HCT116 (cell line): Measurements from ENCODE around the gene FNDC7. TPM values are rescaled to one million over a fixed set of nuclear protein-coding genes. Genes with fewer than 3 reads are reported as not detected.

Experiments
- ATAC-seq: fragments of 200-7000 bp; cut with Tn5 transposase; 2 replicates; pipeline ENCODE4 v1.9.1; 2020; ENCODE audit warnings: mild to moderate bottlenecking, moderate library complexity
- BruUV-seq: library from RNA; stranded (reverse); fragments of 400-500 nt; replicated peaks from 2 replicates; lab custom pipeline; 2021; lab: Mats Ljungman, UMichigan
- CTCF ChIA-PET: fragments of 300-600 bp; sonication (Branson Sonifier 250); formaldehyde crosslinking; loops from one replicate; lab custom pipeline; 2021; ENCODE audit warnings: antibody characterized with exemption; lab: Charles Lee
- POLR2A ChIA-PET: fragments of 300-600, 350-600 bp; sonication (Branson Sonifier 250); formaldehyde crosslinking; loops from one replicate; lab custom pipeline; 2021; ENCODE audit warnings: antibody characterized with exemption; lab: Charles Lee
- RAD21 ChIA-PET, 2 experiments: fragments of 300-600 bp; sonication (Branson Sonifier 250); formaldehyde crosslinking; loops; one replicate each; lab custom pipeline; 2023; ENCODE audit warnings: low total read pairs in 2 of 2; ENCODE audit not compliant: uncharacterized antibody in 2 of 2, unreplicated experiment in 2 of 2, low non-redundant PET in 1 of 2; lab: Charles Lee
- DNase-seq: peaks from one replicate; pipeline ENCODE4 v3.0.0-alpha.2; 2010; ENCODE audit warnings: low read depth, low spot score
- H2AFZ ChIP-seq: fragments of 200-600 bp; shearing (Covaris generic), sonication (generic); 2 replicates; pipeline ENCODE4 v1.6.1; 2017; ENCODE audit warnings: low read depth, mixed run types, mixed read lengths, antibody characterized with exemption, low read length; ENCODE audit not compliant: poor library complexity, severe bottlenecking
- H3K27ac ChIP-seq: 2 replicates; pipeline ENCODE4 v1.5.1; 2012; ENCODE audit warnings: low read depth, low read length
- H3K27me3 ChIP-seq: fragments of 200-600 bp; sonication (generic); 2 replicates; pipeline ENCODE4 v1.6.1; 2016; ENCODE audit warnings: mixed run types, low read length, mixed read lengths; ENCODE audit not compliant: insufficient read depth
- H3K36me3 ChIP-seq, 2 experiments: fragments of 200-500 bp in 1 of 2; fragments of 200-600 bp in 1 of 2; sonication (Bioruptor generic) in 1 of 2; sonication (generic) in 1 of 2; 2 replicates each; pipeline versions ENCODE4 v1.5.1 to v1.6.1; 2014 to 2016; ENCODE audit warnings: low read length in 2 of 2, inconsistent platforms in 1 of 2, mixed read lengths in 1 of 2, mixed run types in 1 of 2; ENCODE audit not compliant: insufficient read depth in 2 of 2, control insufficient read depth in 1 of 2
- H3K4me1 ChIP-seq, 2 experiments: fragments of 200-600 bp in 1 of 2; sonication (generic) in 1 of 2; 2 replicates each; pipeline versions ENCODE4 v1.5.1 to v1.6.1; 2012 to 2017; ENCODE audit warnings: low read length in 2 of 2, inconsistent platforms in 1 of 2, mild to moderate bottlenecking in 1 of 2, mixed read lengths in 1 of 2, mixed run types in 1 of 2, moderate library complexity in 1 of 2; ENCODE audit not compliant: insufficient read depth in 2 of 2, control insufficient read depth in 1 of 2
- H3K4me2 ChIP-seq: fragments of 200-600 bp; sonication (generic); 2 replicates; pipeline ENCODE4 v1.6.1; 2017; ENCODE audit warnings: mixed run types, low read length, mixed read lengths
- H3K4me3 ChIP-seq, 2 experiments: fragments of 200-600 bp in 1 of 2; sonication (generic) in 1 of 2; replicated peaks in 1 of 2; 2 replicates each; pipeline ENCODE4 v1.5.1; 2011 to 2016; ENCODE audit warnings: low read length in 2 of 2, control low read depth in 1 of 2, low read depth in 1 of 2, mild to moderate bottlenecking in 1 of 2, mixed read lengths in 1 of 2, mixed run types in 1 of 2
- H3K79me2 ChIP-seq: fragments of 200-600 bp; sonication (generic); 2 replicates; pipeline ENCODE4 v1.6.1; 2017; ENCODE audit warnings: mild to moderate bottlenecking, mixed run types, low read length, moderate library complexity, mixed read lengths; ENCODE audit not compliant: insufficient read depth
- H3K9ac ChIP-seq: fragments of 200-600 bp; sonication (generic); 2 replicates; pipeline ENCODE4 v1.6.1; 2016; ENCODE audit warnings: low read length, mixed read lengths
- H3K9me2 ChIP-seq: fragments of 200-600 bp; sonication (generic), shearing (Covaris generic); 2 replicates; pipeline ENCODE4 v1.6.1; 2017; ENCODE audit warnings: mixed run types, mild to moderate bottlenecking, moderate library complexity; ENCODE audit not compliant: insufficient read depth
- H3K9me3 ChIP-seq, 2 experiments: fragments of 200-500 bp in 1 of 2; fragments of 200-600 bp in 1 of 2; sonication (Bioruptor generic) in 1 of 2; sonication (generic) in 1 of 2; 2 replicates each; pipeline ENCODE4 v1.6.1; 2014 to 2017; ENCODE audit warnings: low read length in 2 of 2, mixed read lengths in 2 of 2, inconsistent platforms in 1 of 2, low read depth in 1 of 2, mild to moderate bottlenecking in 1 of 2, mixed run types in 1 of 2, moderate library complexity in 1 of 2; ENCODE audit not compliant: control insufficient read depth in 1 of 2, insufficient read depth in 1 of 2
- H4K20me1 ChIP-seq: fragments of 200-600 bp; sonication (generic), shearing (Covaris generic); 2 replicates; pipeline ENCODE4 v1.6.1; 2017; ENCODE audit warnings: mixed run types, mild to moderate bottlenecking, moderate library complexity; ENCODE audit not compliant: insufficient read depth
- CBX3 ChIP-seq: IDR thresholded peaks from 2 replicates; pipeline ENCODE4 v1.6.1; 2012; ENCODE audit warnings: low read depth
- EGR1 ChIP-seq: IDR thresholded peaks from 2 replicates; pipeline ENCODE4 v1.6.1; 2012; ENCODE audit warnings: low read depth
- ELF1 ChIP-seq: IDR thresholded peaks from 2 replicates; pipeline ENCODE4 v1.6.1; 2012; ENCODE audit warnings: low read depth, borderline replicate concordance
- EZH2 ChIP-seq: fragments of 200-600 bp; sonication (generic); IDR thresholded peaks from 2 replicates; pipeline ENCODE4 v1.6.1; 2017; ENCODE audit warnings: antibody characterized with exemption, mixed run types
- EZH2phosphoT487 ChIP-seq: fragments of 200-600 bp; IDR thresholded peaks from 2 replicates; pipeline ENCODE4 v1.6.1; 2018; ENCODE audit warnings: antibody characterized with exemption, borderline replicate concordance
- FOSL1 ChIP-seq: IDR thresholded peaks from 2 replicates; pipeline ENCODE4 v1.6.1; 2012; ENCODE audit warnings: low read depth
- JUND ChIP-seq: IDR thresholded peaks from 2 replicates; pipeline ENCODE4 v1.6.1; 2012
- POLR2A ChIP-seq: IDR thresholded peaks from 2 replicates; pipeline ENCODE4 v1.7.0; 2011; ENCODE audit warnings: borderline replicate concordance; ENCODE audit not compliant: insufficient read depth, insufficient read length; ENCODE audit errors: extremely low read depth
- POLR2AphosphoS5 ChIP-seq: IDR thresholded peaks from 2 replicates; pipeline ENCODE4 v1.6.1; 2011; ENCODE audit warnings: mild to moderate bottlenecking, low read depth, low read length, moderate library complexity
- RAD21 ChIP-seq: IDR thresholded peaks from 2 replicates; pipeline ENCODE4 v1.6.1; 2012; ENCODE audit warnings: low read depth, mild to moderate bottlenecking
- SP1 ChIP-seq: IDR thresholded peaks from 2 replicates; pipeline ENCODE4 v1.6.1; 2012; ENCODE audit warnings: low read depth
- SRF ChIP-seq: IDR thresholded peaks from 2 replicates; pipeline ENCODE4 v1.6.1; 2012; ENCODE audit warnings: low read depth
- TCF7L2 ChIP-seq: IDR thresholded peaks from 2 replicates; pipeline ENCODE4 v1.7.0; 2011; ENCODE audit warnings: borderline replicate concordance, inconsistent platforms; ENCODE audit not compliant: insufficient read depth, insufficient read length; ENCODE audit errors: extremely low read depth
- YY1 ChIP-seq: IDR thresholded peaks from 2 replicates; pipeline ENCODE4 v1.6.1; 2011; ENCODE audit warnings: low read length, low read depth, moderate library complexity, mild to moderate bottlenecking; ENCODE audit not compliant: insufficient replicate concordance; ENCODE audit errors: extremely low read depth
- ZNF274 ChIP-seq: fragments of 200-500 bp; sonication (Bioruptor generic); IDR thresholded peaks from 2 replicates; pipeline ENCODE4 v1.6.1; 2014; ENCODE audit warnings: mild to moderate bottlenecking, low read depth, low read length, inconsistent platforms
- intact Hi-C: fragments of 100-400 bp; cut with micrococcal nuclease; formaldehyde crosslinking; loops from 2 replicates; pipeline ENCODE4 v1.10.0; 2022
- total RNA-seq: library from RNA; stranded (reverse); gene quantifications from one replicate; pipeline ENCODE4 v1.2.1, GENCODE V29; 2021; ENCODE audit not compliant: unreplicated experiment
- TF ChIP-seq, protein P1 (sequence below), 3 experiments: fragments of 200-600 bp in 1 of 3; sonication (generic) in 1 of 3; IDR thresholded peaks in 2 of 3; conservative IDR thresholded peaks in 1 of 3; 2 replicates each; pipeline ENCODE4 v1.5.1; 2012 to 2017; ENCODE audit warnings: low read depth in 2 of 3, low read length in 2 of 3, antibody characterized with exemption in 1 of 3, borderline replicate concordance in 1 of 3, control low read depth in 1 of 3, mild to moderate bottlenecking in 1 of 3, mixed read lengths in 1 of 3, mixed run types in 1 of 3, moderate library complexity in 1 of 3; ENCODE audit not compliant: insufficient read depth in 1 of 3
- TF ChIP-seq, protein P2 (sequence below): IDR thresholded peaks from 2 replicates; pipeline ENCODE4 v1.6.1; 2012
- TF ChIP-seq, protein P3 (sequence below): IDR thresholded peaks from 2 replicates; pipeline ENCODE4 v1.6.1; 2011; ENCODE audit warnings: mild to moderate bottlenecking, low read length, moderate library complexity; ENCODE audit not compliant: insufficient replicate concordance; ENCODE audit errors: extremely low read depth
- TF ChIP-seq, protein P4 (sequence below): IDR thresholded peaks from 2 replicates; pipeline ENCODE4 v1.6.1; 2012; ENCODE audit warnings: low read depth

The FNDC7 gene
- total RNA-seq, 1 experiment from 2014 or later = 0.10 TPM

DNA sequence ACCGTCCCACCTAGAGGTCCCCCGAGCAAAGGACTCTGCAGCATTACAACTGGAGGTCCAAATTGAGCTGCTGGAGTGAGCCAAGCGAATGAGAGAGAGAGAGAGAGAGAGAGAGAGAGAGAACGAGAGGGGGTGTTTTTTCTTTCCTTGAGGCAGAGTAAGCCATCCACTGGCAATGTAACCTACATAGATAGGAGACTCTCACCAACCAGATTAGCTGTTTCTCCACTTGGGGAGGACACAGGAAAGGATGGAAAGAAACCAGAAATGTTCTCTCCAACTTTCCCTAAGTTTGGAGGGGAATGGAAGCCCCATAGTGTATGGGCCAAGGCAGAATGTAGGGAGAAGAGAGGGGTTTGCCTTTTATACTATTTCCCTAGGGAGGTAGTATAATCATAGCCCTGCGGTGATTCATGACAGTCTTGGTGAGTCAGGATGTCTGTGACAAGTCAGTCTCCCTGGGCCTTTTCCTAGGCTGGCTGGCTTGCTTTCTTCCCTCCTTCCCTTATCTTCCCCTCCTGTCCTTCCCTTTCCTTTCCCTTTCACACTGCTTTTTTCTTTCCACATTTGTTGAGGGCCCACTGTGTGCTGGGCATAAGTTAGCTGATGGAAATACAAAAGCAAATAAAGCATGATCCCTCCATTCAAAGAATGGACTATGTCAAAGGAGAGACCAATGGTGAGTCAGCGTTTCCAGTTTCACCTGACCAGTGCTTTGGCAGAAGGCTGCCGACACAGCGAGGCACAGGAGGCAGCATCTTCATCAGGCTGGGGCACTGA is 7.1 kb downstream of the FNDC7 start:
- Histone ChIP-seq H3K9me3 (no peaks in the 10 kb centered on the region), H3K27ac (peak overlapping the region; percentile 11; the same call in 1 of the 2 replicates), H4K20me1 (no peaks in the 10 kb centered on the region), H2AFZ (peak overlapping the region; percentile 49), H3K79me2 (no peaks in the 10 kb centered on the region), H3K4me3 (peak overlapping the region in 1 of 2 experiments; percentile 39; a peak in 2 of 4 replicates), H3K4me1 (peaks cover 5 to 24% of the 10 kb centered on the region in 2 experiments), H3K9me2 (no peaks in the 10 kb centered on the region), H3K27me3 (no peaks in the 10 kb centered on the region), H3K9ac (peak overlapping the region; percentile 41), H3K4me2 (peak overlapping the region; percentile 75), H3K36me3 (no peaks in the 10 kb centered on the region)
- POLR2A ChIA-PET = no interaction called here
- RAD21 ChIA-PET = interaction anchor here in 1 of 2 experiments (0.8 kb wide), 1 partner anchor 27 kb away, joined by 3 read pairs; the partner anchor contains the start of gene STXBP3
- intact Hi-C loops = no loop called here
- no TSS peak for BruUV-seq
- CTCF ChIA-PET = no interaction called here
- peak; percentile 92 for ATAC-seq
- peak; percentile 65 for DNase-seq
- TF ChIP-seq JUND = peak; percentile 67
- no peak for TF ChIP-seq EZH2
- TF ChIP-seq SP1 = peak; percentile 59; the same call in 1 of the 2 replicates
- TF ChIP-seq, protein P1, sequence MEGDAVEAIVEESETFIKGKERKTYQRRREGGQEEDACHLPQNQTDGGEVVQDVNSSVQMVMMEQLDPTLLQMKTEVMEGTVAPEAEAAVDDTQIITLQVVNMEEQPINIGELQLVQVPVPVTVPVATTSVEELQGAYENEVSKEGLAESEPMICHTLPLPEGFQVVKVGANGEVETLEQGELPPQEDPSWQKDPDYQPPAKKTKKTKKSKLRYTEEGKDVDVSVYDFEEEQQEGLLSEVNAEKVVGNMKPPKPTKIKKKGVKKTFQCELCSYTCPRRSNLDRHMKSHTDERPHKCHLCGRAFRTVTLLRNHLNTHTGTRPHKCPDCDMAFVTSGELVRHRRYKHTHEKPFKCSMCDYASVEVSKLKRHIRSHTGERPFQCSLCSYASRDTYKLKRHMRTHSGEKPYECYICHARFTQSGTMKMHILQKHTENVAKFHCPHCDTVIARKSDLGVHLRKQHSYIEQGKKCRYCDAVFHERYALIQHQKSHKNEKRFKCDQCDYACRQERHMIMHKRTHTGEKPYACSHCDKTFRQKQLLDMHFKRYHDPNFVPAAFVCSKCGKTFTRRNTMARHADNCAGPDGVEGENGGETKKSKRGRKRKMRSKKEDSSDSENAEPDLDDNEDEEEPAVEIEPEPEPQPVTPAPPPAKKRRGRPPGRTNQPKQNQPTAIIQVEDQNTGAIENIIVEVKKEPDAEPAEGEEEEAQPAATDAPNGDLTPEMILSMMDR (IDR thresholded peaks at IDR 0.05 in 2 of 3, conservative IDR thresholded peaks at IDR 0.05 in 1 of 3; ENCODE audit: borderline replicate concordance in 1 of 3, insufficient read depth in 1 of 3, low read depth in 2 of 3, low read length in 2 of 3) = no peak
- no peak for TF ChIP-seq POLR2AphosphoS5
- TF ChIP-seq RAD21 = no peak
- TF ChIP-seq YY1 = no peak
- TF ChIP-seq, protein P2, sequence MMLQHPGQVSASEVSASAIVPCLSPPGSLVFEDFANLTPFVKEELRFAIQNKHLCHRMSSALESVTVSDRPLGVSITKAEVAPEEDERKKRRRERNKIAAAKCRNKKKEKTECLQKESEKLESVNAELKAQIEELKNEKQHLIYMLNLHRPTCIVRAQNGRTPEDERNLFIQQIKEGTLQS = no peak
- no peak for TF ChIP-seq CBX3
- TF ChIP-seq, protein P3, sequence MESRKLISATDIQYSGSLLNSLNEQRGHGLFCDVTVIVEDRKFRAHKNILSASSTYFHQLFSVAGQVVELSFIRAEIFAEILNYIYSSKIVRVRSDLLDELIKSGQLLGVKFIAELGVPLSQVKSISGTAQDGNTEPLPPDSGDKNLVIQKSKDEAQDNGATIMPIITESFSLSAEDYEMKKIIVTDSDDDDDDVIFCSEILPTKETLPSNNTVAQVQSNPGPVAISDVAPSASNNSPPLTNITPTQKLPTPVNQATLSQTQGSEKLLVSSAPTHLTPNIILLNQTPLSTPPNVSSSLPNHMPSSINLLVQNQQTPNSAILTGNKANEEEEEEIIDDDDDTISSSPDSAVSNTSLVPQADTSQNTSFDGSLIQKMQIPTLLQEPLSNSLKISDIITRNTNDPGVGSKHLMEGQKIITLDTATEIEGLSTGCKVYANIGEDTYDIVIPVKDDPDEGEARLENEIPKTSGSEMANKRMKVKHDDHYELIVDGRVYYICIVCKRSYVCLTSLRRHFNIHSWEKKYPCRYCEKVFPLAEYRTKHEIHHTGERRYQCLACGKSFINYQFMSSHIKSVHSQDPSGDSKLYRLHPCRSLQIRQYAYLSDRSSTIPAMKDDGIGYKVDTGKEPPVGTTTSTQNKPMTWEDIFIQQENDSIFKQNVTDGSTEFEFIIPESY = no peak
- peak; percentile 34 for TF ChIP-seq TCF7L2
- TF ChIP-seq ZNF274 = no peak
- no peak for TF ChIP-seq EZH2phosphoT487
- peak; percentile 80 for TF ChIP-seq FOSL1
- TF ChIP-seq, protein P4, sequence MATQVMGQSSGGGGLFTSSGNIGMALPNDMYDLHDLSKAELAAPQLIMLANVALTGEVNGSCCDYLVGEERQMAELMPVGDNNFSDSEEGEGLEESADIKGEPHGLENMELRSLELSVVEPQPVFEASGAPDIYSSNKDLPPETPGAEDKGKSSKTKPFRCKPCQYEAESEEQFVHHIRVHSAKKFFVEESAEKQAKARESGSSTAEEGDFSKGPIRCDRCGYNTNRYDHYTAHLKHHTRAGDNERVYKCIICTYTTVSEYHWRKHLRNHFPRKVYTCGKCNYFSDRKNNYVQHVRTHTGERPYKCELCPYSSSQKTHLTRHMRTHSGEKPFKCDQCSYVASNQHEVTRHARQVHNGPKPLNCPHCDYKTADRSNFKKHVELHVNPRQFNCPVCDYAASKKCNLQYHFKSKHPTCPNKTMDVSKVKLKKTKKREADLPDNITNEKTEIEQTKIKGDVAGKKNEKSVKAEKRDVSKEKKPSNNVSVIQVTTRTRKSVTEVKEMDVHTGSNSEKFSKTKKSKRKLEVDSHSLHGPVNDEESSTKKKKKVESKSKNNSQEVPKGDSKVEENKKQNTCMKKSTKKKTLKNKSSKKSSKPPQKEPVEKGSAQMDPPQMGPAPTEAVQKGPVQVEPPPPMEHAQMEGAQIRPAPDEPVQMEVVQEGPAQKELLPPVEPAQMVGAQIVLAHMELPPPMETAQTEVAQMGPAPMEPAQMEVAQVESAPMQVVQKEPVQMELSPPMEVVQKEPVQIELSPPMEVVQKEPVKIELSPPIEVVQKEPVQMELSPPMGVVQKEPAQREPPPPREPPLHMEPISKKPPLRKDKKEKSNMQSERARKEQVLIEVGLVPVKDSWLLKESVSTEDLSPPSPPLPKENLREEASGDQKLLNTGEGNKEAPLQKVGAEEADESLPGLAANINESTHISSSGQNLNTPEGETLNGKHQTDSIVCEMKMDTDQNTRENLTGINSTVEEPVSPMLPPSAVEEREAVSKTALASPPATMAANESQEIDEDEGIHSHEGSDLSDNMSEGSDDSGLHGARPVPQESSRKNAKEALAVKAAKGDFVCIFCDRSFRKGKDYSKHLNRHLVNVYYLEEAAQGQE = no peak
- no peak for TF ChIP-seq SRF
- TF ChIP-seq EGR1 = no peak
- no peak for TF ChIP-seq ELF1
- TF ChIP-seq POLR2A = no peak
